Measurements from ENCODE around the gene FAM124A.

GRCh38 chr13:51333826-51334225 is 111.6 kb downstream of the FAM124A start:
- TF ChIP-seq CTCF (IDR thresholded peaks at IDR 0.05) = no peak
- TF ChIP-seq POLR2A (IDR thresholded peaks at IDR 0.05) = no peak
- TF ChIP-seq POLR2AphosphoS5 (IDR thresholded peaks at IDR 0.05) = no peak

All from transverse colon (tissue), 4 donors.